Renal cortical epithelial cell (primary cell): ENCODE data around the gene ACSL6. TPM values are rescaled to one million over a fixed set of nuclear protein-coding genes. Genes with fewer than 3 reads are reported as not detected.

ENCODE experiments used
- DNase-seq: peaks from one replicate; pipeline ENCODE4 v3.0.0-alpha.2; 2011; ENCODE audit warnings: low read depth
- total RNA-seq: library from RNA; depleted of rRNA; stranded (reverse); fragments of >200 nt; gene quantifications from 2 replicates; pipeline ENCODE4 v1.2.3, GENCODE V29; 2014

The ACSL6 gene
- total RNA-seq, 1 donor from 2014 or later: 0.05 TPM

DNA sequence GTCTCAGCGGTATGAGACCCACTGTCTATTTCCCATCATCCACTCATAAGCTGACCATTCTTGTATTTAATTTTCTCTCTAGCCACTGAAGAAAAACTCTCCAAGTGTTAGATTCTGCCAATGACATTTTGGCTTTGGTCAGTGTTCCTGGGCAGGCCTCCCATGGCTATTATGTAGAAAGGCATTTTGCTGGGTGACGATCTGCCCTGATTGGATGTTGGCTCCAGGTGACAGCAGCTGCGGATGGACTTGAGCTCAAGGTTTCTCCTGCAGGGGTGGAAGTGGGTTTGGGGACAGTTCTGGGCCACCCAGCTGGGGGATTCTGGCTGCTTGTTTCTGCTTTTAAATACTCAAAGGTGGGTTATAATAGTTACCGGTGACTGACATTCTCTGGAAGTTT is 31.6 kb downstream of the ACSL6 start:
- no peak for DNase-seq

DNA sequence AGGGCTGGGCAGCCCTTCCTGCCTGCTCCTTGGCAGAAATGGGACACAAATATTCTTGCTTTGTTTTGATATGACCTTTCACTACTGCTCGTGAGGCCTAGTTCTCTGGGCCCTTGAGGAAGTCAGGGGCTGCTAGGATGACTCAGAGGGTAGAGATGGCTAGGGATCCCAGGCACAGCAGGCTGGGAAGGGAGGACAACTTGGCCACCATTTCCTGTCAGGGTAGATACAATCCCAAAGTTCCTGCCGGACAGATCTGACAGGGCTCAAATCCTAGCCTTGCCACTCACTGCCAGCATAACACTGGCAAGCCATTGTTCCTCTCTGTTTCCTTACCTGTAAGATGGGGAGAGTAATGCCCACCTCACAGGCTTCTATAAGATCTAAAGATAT is 34.2 kb downstream of the ACSL6 start:
- no peak for DNase-seq

DNA sequence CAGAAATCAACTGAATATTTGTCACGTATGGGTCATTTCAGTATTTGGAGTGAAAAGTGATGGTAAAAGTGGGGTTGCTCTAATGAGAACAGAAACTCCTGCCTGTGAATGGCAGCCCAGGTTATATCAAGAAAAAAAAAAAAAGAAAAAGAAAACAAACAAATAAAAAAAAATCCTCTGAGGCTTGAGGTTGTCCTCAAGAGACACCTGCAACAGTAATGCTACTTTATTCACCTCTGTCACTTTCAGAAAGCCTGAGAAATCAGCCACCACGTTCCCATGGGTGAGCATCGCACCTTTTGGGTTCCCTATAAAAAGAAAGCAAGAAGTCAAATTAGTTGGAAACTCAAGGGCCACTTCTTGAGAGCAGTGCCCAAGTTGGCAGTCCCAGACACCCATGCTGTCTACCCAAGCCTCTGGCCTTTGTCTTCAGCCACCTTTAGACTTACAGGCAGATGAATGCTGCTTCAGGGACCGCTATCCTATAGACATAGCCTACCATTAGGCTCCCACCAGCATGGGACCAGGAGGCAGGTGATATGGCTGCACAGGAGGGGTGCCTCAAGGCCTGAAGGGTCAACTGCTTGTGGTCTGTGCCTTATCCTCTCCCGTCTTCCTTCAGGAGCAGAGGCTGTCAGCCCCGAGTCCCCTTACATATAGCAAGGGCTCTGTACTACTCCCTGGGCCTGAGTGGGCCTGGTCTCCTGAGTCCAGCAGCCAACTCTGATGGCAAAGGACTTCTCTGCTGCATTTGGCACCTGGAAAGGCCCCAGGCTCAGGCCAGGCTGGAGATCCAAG is 34.8 kb downstream of the ACSL6 start:
- no peak for DNase-seq

DNA sequence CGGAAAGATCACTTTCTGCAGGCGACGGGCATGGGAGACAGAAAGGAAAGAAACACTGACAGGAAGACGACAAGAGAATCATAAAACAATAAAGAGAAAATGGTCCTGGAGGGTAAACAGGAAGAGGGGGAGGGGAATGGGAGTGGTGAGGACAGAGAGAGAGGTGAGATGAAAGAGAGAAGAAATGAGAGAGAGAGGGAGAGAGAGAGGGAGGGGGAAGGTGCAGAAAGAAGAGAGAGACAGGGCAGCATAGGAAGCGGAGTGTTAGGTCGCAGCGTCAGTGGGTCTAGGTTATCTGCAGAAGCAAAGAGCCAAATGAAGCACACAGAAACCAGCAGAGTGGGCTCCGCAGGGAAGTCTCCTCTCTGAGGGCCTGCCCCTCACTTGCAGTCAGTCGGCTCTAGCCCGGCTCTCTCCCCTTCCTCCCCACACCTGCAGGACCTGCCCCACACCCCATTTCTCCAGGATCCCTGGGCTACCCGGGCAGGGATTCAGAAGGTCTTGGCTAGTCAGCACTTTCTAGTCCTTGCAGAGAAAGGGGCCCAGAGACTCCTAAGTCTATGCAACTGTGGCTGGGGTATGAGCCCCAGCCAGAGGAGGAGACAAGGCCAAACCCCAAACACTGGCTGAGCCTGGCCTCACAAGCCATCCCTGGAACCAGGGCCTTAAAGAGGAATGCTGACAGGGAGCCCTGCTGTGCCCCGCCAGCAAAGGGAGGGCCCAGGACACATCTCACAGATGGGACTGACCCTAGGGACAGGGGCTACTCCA is 36.3 kb downstream of the ACSL6 start:
- no peak for DNase-seq

DNA sequence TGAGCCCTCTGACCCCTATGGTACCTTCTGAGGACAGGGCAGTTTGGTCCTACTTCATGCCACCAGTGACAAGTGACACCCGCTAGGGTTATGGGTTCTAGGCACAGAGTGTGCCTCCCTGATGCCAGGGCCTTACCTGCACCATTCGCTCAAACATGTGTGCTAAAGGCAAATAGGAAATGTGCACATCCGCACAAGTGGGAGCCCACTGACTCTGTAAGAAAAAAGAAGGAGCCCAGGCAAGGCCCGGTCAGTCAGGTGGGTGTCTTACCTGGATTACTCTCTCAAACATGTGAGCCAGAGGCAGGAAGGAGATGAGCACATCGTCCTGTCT is 36.9 kb downstream of the ACSL6 start:
- no peak for DNase-seq

DNA sequence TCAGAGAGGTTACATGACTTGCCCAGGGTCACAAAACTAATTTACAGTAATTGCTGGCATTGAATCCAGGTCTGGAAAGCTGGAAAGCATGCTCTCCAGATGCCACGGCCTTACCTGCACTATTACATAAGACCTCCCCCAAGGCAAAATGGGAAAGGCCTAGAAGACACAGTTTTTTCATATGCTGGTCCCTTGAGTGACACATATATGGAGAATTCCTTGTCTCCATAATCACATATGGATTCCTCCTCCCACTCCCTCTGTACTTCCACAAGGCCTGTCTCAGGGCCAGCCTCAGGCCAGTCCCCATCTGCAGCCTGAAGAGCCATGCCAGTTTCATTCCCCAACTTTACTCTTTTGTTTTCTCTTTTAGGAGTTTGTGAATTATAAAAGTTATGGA is 37.4 kb downstream of the ACSL6 start:
- no peak for DNase-seq

DNA sequence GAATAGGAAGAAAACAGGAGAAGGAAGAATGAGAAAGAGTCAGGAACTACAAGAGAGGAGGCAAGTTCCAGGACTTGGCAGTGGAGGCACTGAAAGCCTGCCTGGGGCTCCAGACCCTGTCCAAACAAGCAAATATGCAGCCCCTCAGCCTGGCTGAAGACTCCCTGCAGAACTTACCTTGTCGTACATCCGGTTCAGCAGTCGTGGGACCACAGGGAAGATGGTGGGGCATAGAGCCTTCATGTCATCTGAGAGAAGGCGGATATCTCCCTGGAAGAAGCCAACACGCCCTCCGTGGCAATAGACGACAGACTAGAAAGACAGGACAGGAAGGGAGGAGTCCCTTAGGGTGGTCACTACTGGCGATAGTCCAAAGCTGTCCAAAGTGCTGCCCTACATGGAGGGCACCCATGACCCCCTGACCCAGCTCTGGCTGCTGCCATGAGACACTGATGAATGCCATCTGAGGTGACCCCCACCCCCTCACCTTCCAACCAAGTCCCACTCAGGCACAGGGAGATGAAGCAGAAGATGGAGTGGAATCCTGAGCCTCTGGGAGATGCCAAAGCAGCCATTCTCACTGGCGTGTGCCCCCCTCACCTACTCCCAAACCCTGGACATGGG is 38.3 kb downstream of the ACSL6 start:
- no peak for DNase-seq

DNA sequence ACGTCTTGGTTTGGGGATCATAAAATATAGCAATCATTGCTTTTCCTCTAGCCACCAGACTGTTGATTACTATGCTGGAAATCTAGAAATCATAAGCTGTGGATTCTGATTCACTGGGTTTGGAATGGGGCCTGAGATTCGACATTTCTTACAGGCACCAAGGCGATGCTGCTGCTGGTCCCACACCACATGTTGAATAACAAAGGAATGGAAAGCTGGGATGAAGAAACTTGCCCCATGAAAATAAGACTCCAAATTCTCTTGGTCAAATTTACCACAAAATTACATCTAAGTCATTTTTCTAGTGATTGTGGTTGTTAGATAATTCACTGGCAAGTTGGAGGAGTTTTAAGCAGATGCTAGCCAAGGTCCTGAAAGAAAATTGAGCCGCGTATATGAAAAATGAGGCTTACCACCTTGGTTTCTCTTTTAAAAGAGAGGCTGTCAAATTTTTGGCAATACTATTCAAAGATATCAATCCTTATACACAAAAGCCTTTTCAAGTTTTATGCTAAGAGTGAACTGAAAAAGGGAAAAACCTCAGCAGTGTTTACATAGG is 43.0 kb downstream of the ACSL6 start:
- DNase-seq: no peak

DNA sequence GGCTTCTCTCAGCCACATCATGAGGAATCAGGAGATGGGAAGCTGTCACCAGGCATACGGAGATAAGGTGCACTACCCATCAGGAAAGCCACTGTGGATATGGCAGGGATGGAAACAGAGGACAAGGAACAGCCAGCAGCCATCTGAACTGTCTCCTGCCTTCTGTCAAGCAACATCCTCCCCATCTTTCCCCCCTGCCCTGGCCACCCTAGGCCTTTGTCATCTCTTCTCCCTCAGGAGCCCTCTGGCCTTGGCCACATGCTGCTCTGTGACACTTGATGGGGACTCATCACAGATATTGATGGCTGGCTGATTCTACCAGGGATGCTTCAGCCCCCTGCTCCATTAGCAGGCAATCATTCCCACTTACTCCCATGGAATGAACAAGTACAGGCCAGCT is 44.9 kb downstream of the ACSL6 start:
- no peak for DNase-seq

DNA sequence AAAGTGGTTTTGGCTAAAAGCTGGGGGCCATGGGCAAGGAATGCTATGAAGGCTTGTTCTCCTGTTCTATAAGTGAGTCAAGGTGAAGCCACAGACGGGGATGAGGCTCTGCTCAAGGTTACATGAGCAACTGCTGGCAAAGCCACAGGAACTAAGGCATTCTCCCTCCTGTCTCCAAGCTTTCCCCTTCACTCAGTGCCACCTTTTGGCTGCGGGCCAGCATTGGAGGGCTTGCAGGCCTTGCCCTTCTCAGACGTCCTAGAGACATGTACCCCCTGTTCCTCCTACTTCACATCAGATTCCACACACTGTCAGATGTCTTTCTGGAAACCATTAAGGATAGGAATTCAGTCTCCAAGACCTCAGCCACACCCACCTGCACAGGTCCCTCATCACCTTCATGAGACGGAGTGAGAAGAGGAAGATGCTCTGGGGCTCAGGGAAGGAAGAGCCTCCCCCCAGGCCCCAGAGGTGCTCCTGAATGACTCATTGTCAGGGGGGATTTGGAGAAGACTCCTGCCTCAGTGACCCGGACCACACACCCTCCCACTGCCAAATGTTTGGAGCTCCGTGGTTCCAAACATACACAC is 45.5 kb downstream of the ACSL6 start:
- DNase-seq: no peak

DNA sequence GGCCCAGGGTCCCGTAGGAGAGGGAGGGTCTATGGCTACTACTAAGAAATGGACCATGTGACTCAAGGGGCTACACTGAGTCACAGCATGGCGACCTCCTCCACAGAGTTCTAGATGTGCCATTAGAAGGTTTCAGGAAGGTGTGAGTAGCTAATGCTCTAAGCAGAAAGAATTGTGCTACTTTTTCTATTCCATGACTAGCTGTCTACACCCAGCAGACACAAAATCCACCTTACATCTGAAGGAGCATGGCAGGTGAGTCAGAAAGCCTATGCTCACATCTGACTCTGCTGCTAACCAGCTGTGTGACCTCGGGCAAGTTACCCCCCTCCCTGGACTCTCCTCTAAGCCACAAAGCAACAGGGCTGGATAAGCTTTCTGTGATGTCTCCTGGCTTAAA is 51.6 kb downstream of the ACSL6 start:
- no peak for DNase-seq

DNA sequence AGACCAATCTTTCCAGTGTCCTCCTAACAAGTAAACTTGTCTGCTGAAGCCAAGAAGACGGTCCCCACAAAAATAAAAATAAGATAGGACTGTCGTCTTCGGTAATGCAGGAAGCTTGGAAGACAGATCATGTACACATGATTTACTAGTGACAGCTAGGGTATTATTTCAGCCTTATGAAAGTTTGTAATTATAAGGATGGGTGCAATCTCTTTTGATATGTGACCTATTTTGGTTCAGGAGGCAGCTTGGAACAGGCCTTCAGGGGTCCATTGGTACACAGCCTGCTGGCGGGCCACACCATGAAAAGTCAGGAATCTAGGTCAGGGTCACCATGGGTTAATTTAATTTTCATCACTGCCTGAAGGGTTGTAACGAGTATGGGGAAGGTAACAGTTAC is 52.3 kb downstream of the ACSL6 start:
- no peak for DNase-seq

DNA sequence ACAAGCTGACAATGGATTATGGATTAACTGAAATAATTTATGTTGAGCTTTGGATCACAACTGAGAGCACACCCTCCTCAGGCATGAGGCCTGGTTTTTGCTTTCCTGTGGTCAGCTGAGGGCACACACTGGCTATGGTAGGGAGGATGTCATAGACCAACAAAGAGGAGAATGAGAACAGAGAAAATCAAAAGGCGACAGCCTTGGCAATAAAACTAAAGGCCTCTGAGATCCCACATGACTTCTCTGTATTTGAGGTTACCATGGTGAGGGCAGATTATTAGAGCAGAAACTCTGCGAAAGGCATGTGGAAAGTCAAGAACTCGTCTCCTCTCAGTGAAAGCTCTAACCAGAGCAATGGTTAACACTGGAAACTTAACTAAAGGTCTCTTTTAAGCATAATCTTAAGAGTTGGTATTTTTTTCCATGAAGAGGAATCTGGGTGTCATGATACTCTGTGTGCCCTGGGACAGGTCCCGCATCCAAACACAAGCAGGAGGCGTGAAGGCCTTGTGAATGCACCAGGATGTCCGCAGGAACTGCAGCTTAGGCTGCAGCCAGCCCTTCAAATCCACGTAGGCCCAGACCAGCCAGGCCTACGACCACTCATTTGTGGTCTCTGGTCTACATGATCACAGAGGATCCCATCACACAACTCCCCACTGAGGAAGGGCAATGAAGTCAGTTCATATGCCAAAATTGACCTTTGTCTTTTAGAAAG is 53.6 kb downstream of the ACSL6 start:
- peak; percentile 26 for DNase-seq

DNA sequence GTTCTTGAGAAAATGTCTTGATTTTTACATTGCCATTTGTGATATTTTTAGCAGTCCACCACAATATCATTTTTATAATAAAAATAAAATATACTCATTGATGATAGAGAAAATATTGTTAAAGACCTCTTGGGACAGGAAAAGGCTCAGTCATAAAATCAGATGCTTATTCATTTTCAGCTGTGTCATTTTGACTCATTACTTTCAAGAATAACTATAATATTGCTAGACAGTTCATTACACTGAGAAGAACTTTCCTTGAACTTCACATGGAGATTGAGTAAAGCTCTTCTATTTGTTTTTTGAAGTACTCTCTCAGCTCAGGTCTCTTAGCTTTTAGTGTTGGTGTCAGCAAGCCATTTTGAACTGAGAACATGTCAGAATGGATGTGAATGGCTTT is 57.5 kb downstream of the ACSL6 start:
- DNase-seq: no peak

DNA sequence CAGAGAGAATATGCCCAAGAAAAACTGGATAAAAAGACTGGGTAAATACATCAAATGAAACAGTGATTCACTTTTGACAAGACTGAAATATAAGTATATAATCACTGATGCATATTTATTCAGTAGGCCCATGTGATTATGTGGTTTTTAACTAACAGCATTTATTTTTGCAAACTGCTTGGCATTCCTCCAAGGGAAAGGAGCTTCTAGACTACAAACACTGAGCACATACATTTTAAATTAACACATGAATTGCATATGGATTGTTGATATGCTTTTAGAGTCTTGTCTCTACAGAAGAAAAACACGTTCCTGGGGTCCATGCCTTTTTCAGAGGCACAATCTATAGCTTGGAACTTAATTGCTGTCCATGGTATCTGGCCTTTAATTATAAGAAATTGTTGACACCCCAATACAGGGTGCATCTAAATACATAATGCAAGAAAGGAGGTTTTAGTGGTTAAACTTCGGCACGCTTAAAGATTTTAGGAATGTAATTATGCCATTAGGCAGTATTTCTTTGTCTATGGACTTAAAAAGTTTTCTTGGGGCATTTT is 59.1 kb downstream of the ACSL6 start:
- DNase-seq: peak; percentile 3

DNA sequence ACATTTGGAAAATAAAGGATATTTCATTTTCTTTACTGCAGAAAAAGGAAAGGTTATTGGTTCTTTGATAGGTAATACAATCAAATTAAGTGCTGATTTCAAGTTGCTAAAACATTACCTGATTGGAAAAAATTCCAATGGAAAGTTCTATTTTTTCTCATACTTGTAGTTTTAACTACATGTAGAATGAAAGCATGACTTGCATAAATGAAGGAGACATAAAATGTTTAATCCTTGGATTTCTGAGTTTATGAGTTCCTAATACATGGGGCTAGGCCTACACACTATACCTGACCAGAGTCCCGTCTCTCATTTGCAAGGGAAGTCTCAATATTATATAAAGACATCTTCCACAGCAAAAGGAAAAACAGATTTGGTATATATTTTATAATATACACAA is 60.8 kb downstream of the ACSL6 start:
- DNase-seq: no peak

DNA sequence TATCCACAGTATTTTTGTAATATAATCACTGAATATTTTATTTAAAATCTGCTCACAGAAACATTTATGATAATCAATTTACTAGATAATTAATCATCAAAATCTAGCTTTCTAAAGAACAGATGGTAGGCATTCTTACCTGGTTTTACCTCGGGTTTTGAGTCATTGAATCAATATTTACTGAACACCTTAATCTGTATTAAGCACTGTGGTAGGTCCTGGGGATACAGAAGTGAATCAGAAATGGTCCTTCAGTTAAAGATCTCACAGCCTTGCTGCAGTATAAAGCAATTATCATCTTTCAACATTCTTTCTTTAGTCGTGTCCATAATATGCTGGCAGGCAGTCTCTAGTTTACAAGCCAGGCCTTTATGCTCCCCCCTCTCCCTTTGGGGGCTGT is 64.0 kb downstream of the ACSL6 start:
- no peak for DNase-seq

DNA sequence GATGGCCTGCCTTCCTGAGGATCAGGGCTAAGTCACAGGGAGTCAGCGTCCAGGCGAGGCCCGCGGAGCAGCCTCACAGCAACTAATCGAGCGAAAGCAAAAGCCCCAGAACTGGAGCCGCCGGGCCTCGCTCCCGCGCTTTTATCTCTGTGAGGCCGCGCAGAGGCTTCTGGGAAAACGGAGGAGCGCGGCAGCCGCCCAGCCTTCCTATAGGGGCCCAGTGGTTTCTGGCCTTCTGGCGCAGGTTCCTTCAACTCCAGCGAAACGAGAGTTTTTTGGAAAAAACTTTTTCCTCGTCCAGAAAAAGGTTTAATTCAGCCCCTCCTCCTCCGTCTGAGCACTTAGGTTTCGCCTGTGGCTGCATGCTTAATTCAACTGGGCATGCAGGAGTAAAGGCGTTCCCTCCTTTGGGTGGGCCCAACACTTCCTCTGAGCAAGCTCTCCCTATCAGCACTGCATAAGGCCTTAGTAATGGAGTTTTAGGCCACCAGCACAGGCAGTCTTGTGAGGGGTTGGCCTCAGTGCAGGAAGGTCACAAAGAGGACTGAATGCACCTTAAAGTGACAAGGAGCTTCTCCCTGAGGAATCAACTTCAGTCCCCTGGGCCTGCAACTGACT is 65.8 kb downstream of the ACSL6 start, which contains the start of gene MEIKIN:
TSS of gene MEIKIN (minus strand) at position 113 of the 618 bp plus-strand sequence. CDS start 158 bp downstream, outside the sequence.
- no peak for DNase-seq

DNA sequence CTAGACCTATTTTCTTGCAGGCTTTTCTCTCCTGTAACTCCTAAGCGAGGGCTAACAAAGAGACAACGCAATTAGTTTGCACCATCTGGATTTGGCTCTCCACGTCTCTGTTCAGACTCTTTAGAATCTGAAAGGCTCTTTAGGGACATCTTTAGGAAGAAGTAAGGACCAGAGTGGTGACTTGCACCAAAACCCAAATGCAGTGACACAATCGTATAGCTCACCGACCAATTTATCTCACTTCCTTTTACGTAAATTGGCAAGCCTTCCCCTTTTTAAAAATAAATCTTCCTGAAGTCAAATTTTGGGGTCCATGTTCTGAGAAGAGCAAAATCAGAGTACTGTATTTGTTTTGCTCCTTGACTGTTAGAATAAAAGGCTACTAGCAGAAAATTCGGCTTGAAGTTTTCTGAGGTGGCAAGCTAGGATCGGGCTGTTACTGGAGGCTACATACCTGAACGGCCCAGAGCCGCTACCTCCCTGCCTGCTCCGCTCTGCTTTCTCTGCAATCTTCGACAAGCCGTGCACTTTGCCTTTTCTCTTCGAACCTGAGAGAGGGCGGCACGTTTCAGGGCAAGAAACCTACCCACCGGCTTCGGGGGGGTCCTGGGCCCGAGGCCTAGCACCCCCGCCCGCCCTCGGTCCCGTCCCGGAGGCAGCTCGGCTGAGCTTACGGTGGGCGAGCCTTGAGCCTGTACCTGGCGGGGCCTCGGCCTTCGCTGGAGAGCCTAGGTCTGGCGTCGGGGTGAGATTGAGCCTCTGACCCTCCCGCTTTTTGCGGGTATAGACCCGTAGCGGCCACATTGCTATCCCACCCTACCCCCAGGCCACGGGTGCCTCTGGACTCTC is 66.5 kb downstream of the ACSL6 start:
- no peak for DNase-seq

DNA sequence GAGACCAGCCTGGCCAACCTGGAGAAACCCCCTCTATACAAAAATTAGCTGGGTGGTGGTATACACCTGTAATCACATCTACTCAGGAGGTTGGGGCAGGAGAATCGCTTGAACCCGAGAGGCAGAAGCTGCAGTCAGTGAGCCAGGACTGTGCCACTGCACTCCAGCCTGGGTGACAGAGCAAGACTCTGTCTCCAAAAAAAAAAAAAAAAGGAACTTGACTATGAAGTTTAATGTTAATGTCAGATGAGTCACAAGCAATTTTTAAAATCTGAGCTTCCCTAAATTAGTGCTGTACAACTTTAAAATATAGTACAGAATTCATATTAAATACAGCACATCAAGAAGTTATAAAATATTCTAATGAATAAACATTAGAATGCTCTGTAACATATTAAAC is 67.5 kb downstream of the ACSL6 start:
- DNase-seq: no peak
